Mucosa of descending colon (tissue), 3 donors: ENCODE measurements around the gene MYOM1. TPM values are rescaled to one million over a fixed set of nuclear protein-coding genes. Genes with fewer than 3 reads are reported as not detected.

ENCODE experiments used
- ATAC-seq: fragments of 200-7000 bp; cut with Tn5 transposase; one replicate; pipeline ENCODE4 v1.9.1; 2020; ENCODE audit warnings: mild to moderate bottlenecking, moderate library complexity
- DNase-seq, 3 donors: peaks; one replicate each; pipeline ENCODE4 v3.0.0-alpha.2; 2020
- H3K36me3 ChIP-seq: fragments of 200-600 bp; one replicate; pipeline ENCODE4 v1.8.0; 2021; ENCODE audit warnings: low read depth, mild to moderate bottlenecking
- H3K4me1 ChIP-seq: fragments of 200-600 bp; one replicate; pipeline ENCODE4 v1.8.0; 2021; ENCODE audit warnings: low read depth, mild to moderate bottlenecking
- H3K4me3 ChIP-seq: fragments of 200-600 bp; one replicate; pipeline ENCODE4 v1.8.0; 2021; ENCODE audit warnings: mild to moderate bottlenecking
- H3K9me3 ChIP-seq: fragments of 200-600 bp; one replicate; pipeline ENCODE4 v1.8.0; 2021; ENCODE audit warnings: mild to moderate bottlenecking
- CTCF ChIP-seq: fragments of 200-600 bp; IDR thresholded peaks from one replicate; pipeline ENCODE4 v1.8.0; 2022; ENCODE audit warnings: antibody characterized with exemption, mild to moderate bottlenecking
- intact Hi-C, 2 donors: fragments of 100-400 bp; cut with DNase I in 1 of 2; cut with micrococcal nuclease in 1 of 2; formaldehyde crosslinking; loops; one replicate each; pipeline versions ENCODE4 v1.11.0 to v1.11.1; 2022; cut with DNase I, micrococcal nuclease
- total RNA-seq, 3 donors: library from RNA; stranded (reverse); fragmentation: NEBNext Ultra II Directional in 2 of 3; extraction: Animal tissue kit (Norgen Biotek cat#: 25700) in 2 of 3; gene quantifications; one replicate each; pipeline versions ENCODE4 v1.2.1 to v1.2.4, GENCODE V29; 2021 to 2023
- donor health status: DM: no; HTN: no; CAD: no; lungs with moderate emphysema.
- donor health status: DM: no; HTN: no; CAD: no.
- donor health status: DM: no; HTN: yes; CAD: no.

MYOM1 gene
- total RNA-seq, 3 donors from 2014 or later = 5.5 to 22.2 (median 16.3) TPM

GRCh38 chr18:3251963-3252277 is 32.2 kb upstream of the MYOM1 start:
- Histone ChIP-seq H3K9me3 (no peaks in the 10 kb centered on the region), H3K36me3 (peaks cover 3% of the 10 kb centered on the region), H3K4me1 (peaks cover 29% of the 10 kb centered on the region), H3K4me3 (no peak overlapping the region)
- ATAC-seq (no peak), DNase-seq (no peak)
- intact Hi-C loops = no loop called here
- no peak for TF ChIP-seq CTCF

GRCh38 chr18:3251249-3251962 is 31.6 kb upstream of the MYOM1 start:
- Histone ChIP-seq H3K4me1 (peaks cover 29% of the 10 kb centered on the region), H3K36me3 (peaks cover 3% of the 10 kb centered on the region), H3K4me3 (no peak overlapping the region), H3K9me3 (no peaks in the 10 kb centered on the region)
- ATAC-seq (no peak), DNase-seq (no peak)
- intact Hi-C loops = no loop called here
- TF ChIP-seq CTCF = no peak

- DNase-seq (no peak), ATAC-seq (no peak)
- Histone ChIP-seq H3K9me3 (no peaks in the 10 kb centered on the region), H3K4me1 (peaks cover 29% of the 10 kb centered on the region), H3K4me3 (no peak overlapping the region), H3K36me3 (peaks cover 3% of the 10 kb centered on the region)
- intact Hi-C loops = no loop called here
- TF ChIP-seq CTCF = no peak
Observed at GRCh38 chr18:3250237-3251107, 30.7 kb upstream of the MYOM1 start.

- peak; percentile 30 for ATAC-seq
- TF ChIP-seq CTCF = no peak
- intact Hi-C loops = loop anchor here (5.0 to 10.0 kb wide), 3 partner anchors 94 to 317 kb away; no protein-coding TSS in a partner anchor
Observed at GRCh38 chr18:3248658-3249359, 29.0 kb upstream of the MYOM1 start.

GRCh38 chr18:3248062-3248657 is 28.4 kb upstream of the MYOM1 start:
- Histone ChIP-seq H3K4me1 (peaks cover 29% of the 10 kb centered on the region), H3K4me3 (peak overlapping the region; percentile 99), H3K36me3 (no peaks in the 10 kb centered on the region), H3K9me3 (no peaks in the 10 kb centered on the region)
- no peak for TF ChIP-seq CTCF
- DNase-seq (no peak), ATAC-seq (no peak)
- intact Hi-C loops = loop anchor here (5.0 to 10.0 kb wide), 3 partner anchors 93 to 316 kb away; no protein-coding TSS in a partner anchor

More at GRCh38 chr18:3248658-3249359, 29.0 kb upstream of the MYOM1 start:
- Histone ChIP-seq H3K4me3 (peak overlapping the region; percentile 99), H3K36me3 (no peaks in the 10 kb centered on the region), H3K9me3 (no peaks in the 10 kb centered on the region), H3K4me1 (peaks cover 29% of the 10 kb centered on the region)
- peak in 1 of 3 donors; percentile 72 for DNase-seq
